H9 (cell line): ENCODE results near the gene OTUD3. TPM values are rescaled to one million over a fixed set of nuclear protein-coding genes. Genes with fewer than 3 reads are reported as not detected.

Experiments used
- DNase-seq: peaks from one replicate; pipeline ENCODE4 v3.0.0-alpha.2; 2017
- H2AFZ ChIP-seq: one replicate; pipeline ENCODE4 v1.6.1; 2013; ENCODE audit warnings: mild to moderate bottlenecking, low read length, control low read depth, moderate library complexity
- H2AK5ac ChIP-seq: 2 replicates; pipeline ENCODE4 v1.6.1; 2013; ENCODE audit warnings: low read length, control low read depth, mixed read lengths; ENCODE audit not compliant: insufficient read length
- H2BK120ac ChIP-seq: one replicate; pipeline ENCODE4 v1.6.1; 2013; ENCODE audit warnings: low read depth, mild to moderate bottlenecking, low read length, control low read depth, inconsistent platforms; ENCODE audit not compliant: poor library complexity, severe bottlenecking
- H2BK12ac ChIP-seq: 2 replicates; pipeline ENCODE4 v1.6.1; 2013; ENCODE audit warnings: low read length, control low read depth, mixed read lengths, low read depth; ENCODE audit not compliant: insufficient read length
- H2BK15ac ChIP-seq: 2 replicates; pipeline ENCODE4 v1.6.1; 2013; ENCODE audit warnings: low read depth, low read length, control low read depth
- H2BK20ac ChIP-seq: one replicate; pipeline ENCODE4 v1.6.1; 2013; ENCODE audit warnings: low read depth, mild to moderate bottlenecking, low read length, control low read depth, inconsistent platforms; ENCODE audit not compliant: poor library complexity, severe bottlenecking
- H2BK5ac ChIP-seq: 2 replicates; pipeline ENCODE4 v1.6.1; 2013; ENCODE audit warnings: low read length, control low read depth, mixed read lengths; ENCODE audit not compliant: insufficient read length
- H3K14ac ChIP-seq: 2 replicates; pipeline ENCODE4 v1.6.1; 2013; ENCODE audit warnings: low read length, control low read depth; ENCODE audit not compliant: insufficient read depth
- H3K18ac ChIP-seq: 2 replicates; pipeline ENCODE4 v1.6.1; 2013; ENCODE audit warnings: low read depth, mild to moderate bottlenecking, mixed read lengths, low read length, control low read depth; ENCODE audit not compliant: insufficient read length
- H3K23ac ChIP-seq: 2 replicates; pipeline ENCODE4 v1.6.1; 2013; ENCODE audit warnings: low read length, control low read depth, mixed read lengths, low read depth; ENCODE audit not compliant: insufficient read length
- H3K23me2 ChIP-seq: 2 replicates; pipeline ENCODE4 v1.6.1; 2013; ENCODE audit warnings: low read depth, mild to moderate bottlenecking, mixed read lengths, low read length, control low read depth; ENCODE audit not compliant: insufficient read length, poor library complexity, severe bottlenecking
- H3K27ac ChIP-seq: 2 replicates; pipeline ENCODE4 v1.5.1; 2013; ENCODE audit warnings: low read length, control low read depth, mixed read lengths, low read depth; ENCODE audit not compliant: insufficient read length
- H3K27me3 ChIP-seq: 2 replicates; pipeline ENCODE4 v1.6.1; 2013; ENCODE audit warnings: low read length, control low read depth, inconsistent platforms; ENCODE audit not compliant: insufficient read depth
- H3K4ac ChIP-seq: 2 replicates; pipeline ENCODE4 v1.6.1; 2013; ENCODE audit warnings: low read depth, mild to moderate bottlenecking, control low read depth, inconsistent platforms, low read length, moderate library complexity
- H3K4me1 ChIP-seq: 2 replicates; pipeline ENCODE4 v1.6.1; 2013; ENCODE audit warnings: low read length, control low read depth, inconsistent platforms; ENCODE audit not compliant: insufficient read depth
- H3K4me2 ChIP-seq: 2 replicates; pipeline ENCODE4 v1.6.1; 2013; ENCODE audit warnings: low read length, control low read depth, mixed read lengths; ENCODE audit not compliant: insufficient read length, insufficient read depth
- H3K56ac ChIP-seq: 2 replicates; pipeline ENCODE4 v1.6.1; 2013; ENCODE audit warnings: low read depth, mild to moderate bottlenecking, mixed read lengths, low read length, control low read depth; ENCODE audit not compliant: insufficient read length
- H3K79me1 ChIP-seq: 2 replicates; pipeline ENCODE4 v1.6.1; 2013; ENCODE audit warnings: low read depth, mild to moderate bottlenecking, moderate library complexity, low read length, control low read depth, inconsistent platforms; ENCODE audit not compliant: insufficient read depth, poor library complexity, severe bottlenecking
- H3K79me2 ChIP-seq: 2 replicates; pipeline ENCODE4 v1.6.1; 2013; ENCODE audit warnings: low read length, control low read depth, inconsistent platforms; ENCODE audit not compliant: insufficient read depth
- H3K9ac ChIP-seq: 2 replicates; pipeline ENCODE4 v1.6.1; 2013; ENCODE audit warnings: low read length, control low read depth, mixed read lengths; ENCODE audit not compliant: insufficient read length; ENCODE audit errors: extremely low read depth
- H3K9me3 ChIP-seq: one replicate; pipeline ENCODE4 v1.6.1; 2013; ENCODE audit warnings: low read depth, low read length, inconsistent platforms; ENCODE audit not compliant: control insufficient read depth
- H3T11ph ChIP-seq: one replicate; pipeline ENCODE4 v1.6.1; 2013; ENCODE audit warnings: mild to moderate bottlenecking, low read length, control low read depth, inconsistent platforms
- H4K20me1 ChIP-seq: one replicate; pipeline ENCODE4 v1.6.1; 2013; ENCODE audit not compliant: control insufficient read depth, insufficient read length, insufficient read depth
- H4K5ac ChIP-seq: 2 replicates; pipeline ENCODE4 v1.6.1; 2013; ENCODE audit warnings: low read depth, mild to moderate bottlenecking, mixed read lengths, low read length, control low read depth; ENCODE audit not compliant: insufficient read length
- H4K8ac ChIP-seq: replicated peaks from 2 replicates; pipeline ENCODE4 v1.6.1; 2013; ENCODE audit warnings: low read length, control low read depth, mixed read lengths, low read depth; ENCODE audit not compliant: insufficient read length
- H4K91ac ChIP-seq: 2 replicates; pipeline ENCODE4 v1.6.1; 2013; ENCODE audit warnings: low read depth, mild to moderate bottlenecking, moderate library complexity, mixed read lengths, low read length, control low read depth; ENCODE audit not compliant: insufficient read length
- H3K27ac Mint-ChIP-seq, 3 experiments: 2 replicates in 2 of 3; 3 replicates in 1 of 3; pipeline ENCODE4 v1.8.0; 2020 to 2021; ENCODE audit warnings: mixed read lengths in 3 of 3, mild to moderate bottlenecking in 1 of 3, moderate library complexity in 1 of 3
- H3K27me3 Mint-ChIP-seq: 2 replicates; pipeline ENCODE4 v1.8.0; 2021; ENCODE audit warnings: low read depth, mild to moderate bottlenecking, moderate library complexity, mixed read lengths
- H3K36me3 Mint-ChIP-seq, 3 experiments: 2 replicates in 2 of 3; 3 replicates in 1 of 3; pipeline ENCODE4 v1.8.0; 2020 to 2021; ENCODE audit warnings: low read depth in 3 of 3, mixed read lengths in 3 of 3; ENCODE audit not compliant: insufficient read depth in 1 of 3
- H3K4me1 Mint-ChIP-seq, 2 experiments: 2 replicates each; pipeline ENCODE4 v1.8.0; 2020; ENCODE audit warnings: mixed read lengths in 2 of 2
- H3K4me3 Mint-ChIP-seq, 2 experiments: 2 replicates in 1 of 2; 3 replicates in 1 of 2; pipeline ENCODE4 v1.8.0; 2020 to 2021; ENCODE audit warnings: mild to moderate bottlenecking in 2 of 2, mixed read lengths in 2 of 2, moderate library complexity in 1 of 2
- H3K9me3 Mint-ChIP-seq, 2 experiments: 2 replicates in 1 of 2; 3 replicates in 1 of 2; pipeline ENCODE4 v1.8.0; 2020; ENCODE audit warnings: mild to moderate bottlenecking in 2 of 2, mixed read lengths in 2 of 2, moderate library complexity in 1 of 2
- WGBS: extraction: QIAGEN DNeasy Blood & Tissue Kit; methylation state at CpG from one replicate; pipeline ENCODE4 v1.1.7; 2013; ENCODE audit warnings: missing lambda C conversion rate, low lambda C conversion rate, mixed read lengths; ENCODE audit not compliant: insufficient read length; ENCODE audit errors: extremely low coverage; 5-methylcytosine and 5-hydroxymethylcytosine counted together
- total RNA-seq: library from RNA; stranded (reverse); gene quantifications from 2 replicates; pipeline ENCODE4 v1.2.1, GENCODE V29; 2021
- TF ChIP-seq, protein P1 (sequence below): fragments of 200-600 bp; sonication (generic); conservative IDR thresholded peaks from 3 replicates; pipeline ENCODE4 v1.8.0; 2021; ENCODE audit warnings: antibody characterized with exemption, mild to moderate bottlenecking

Gene OTUD3
- total RNA-seq, 1 experiment from 2014 or later: 12.0 TPM

- H3K9ac ChIP-seq: no peak overlapping the region
- no peaks in the 10 kb centered on the region for H4K20me1 ChIP-seq
- H3K9me3 ChIP-seq: no peaks in the 10 kb centered on the region
- no peak overlapping the region for H3K4me2 ChIP-seq
- H3K79me1 ChIP-seq: no peaks in the 10 kb centered on the region
- no peak overlapping the region for H3K27ac ChIP-seq
- H2BK5ac ChIP-seq: no peak overlapping the region
- H3K18ac ChIP-seq: no peak overlapping the region
- no peak overlapping the region for H2BK15ac ChIP-seq
- no peaks in the 10 kb centered on the region for H3K79me2 ChIP-seq
- Mint-ChIP-seq H3K9me3 (peaks cover 0 to 11% of the 10 kb centered on the region in 2 experiments; a peak in 3 of 5 replicates), H3K4me1 (peaks cover 9% of the 10 kb centered on the region in 2 experiments), H3K27ac (no peak overlapping the region; a peak in 1 of 7 replicates), H3K4me3 (no peak overlapping the region), H3K36me3 (no peaks in the 10 kb centered on the region; a peak in 2 of 7 replicates), H3K27me3 (no peaks in the 10 kb centered on the region)
- H2BK20ac ChIP-seq: no peak overlapping the region
- H3T11ph ChIP-seq: no peak overlapping the region
- H3K4me1 ChIP-seq: no peaks in the 10 kb centered on the region
- H3K14ac ChIP-seq: peak overlapping the region; percentile 10; the same call in 1 of the 2 replicates
- no peak overlapping the region for H2BK120ac ChIP-seq
- no peak overlapping the region for H2AFZ ChIP-seq
- TF ChIP-seq, protein P1, sequence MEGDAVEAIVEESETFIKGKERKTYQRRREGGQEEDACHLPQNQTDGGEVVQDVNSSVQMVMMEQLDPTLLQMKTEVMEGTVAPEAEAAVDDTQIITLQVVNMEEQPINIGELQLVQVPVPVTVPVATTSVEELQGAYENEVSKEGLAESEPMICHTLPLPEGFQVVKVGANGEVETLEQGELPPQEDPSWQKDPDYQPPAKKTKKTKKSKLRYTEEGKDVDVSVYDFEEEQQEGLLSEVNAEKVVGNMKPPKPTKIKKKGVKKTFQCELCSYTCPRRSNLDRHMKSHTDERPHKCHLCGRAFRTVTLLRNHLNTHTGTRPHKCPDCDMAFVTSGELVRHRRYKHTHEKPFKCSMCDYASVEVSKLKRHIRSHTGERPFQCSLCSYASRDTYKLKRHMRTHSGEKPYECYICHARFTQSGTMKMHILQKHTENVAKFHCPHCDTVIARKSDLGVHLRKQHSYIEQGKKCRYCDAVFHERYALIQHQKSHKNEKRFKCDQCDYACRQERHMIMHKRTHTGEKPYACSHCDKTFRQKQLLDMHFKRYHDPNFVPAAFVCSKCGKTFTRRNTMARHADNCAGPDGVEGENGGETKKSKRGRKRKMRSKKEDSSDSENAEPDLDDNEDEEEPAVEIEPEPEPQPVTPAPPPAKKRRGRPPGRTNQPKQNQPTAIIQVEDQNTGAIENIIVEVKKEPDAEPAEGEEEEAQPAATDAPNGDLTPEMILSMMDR: no peak
- H3K4ac ChIP-seq: no peak overlapping the region
- H4K5ac ChIP-seq: no peak overlapping the region
- no peak for DNase-seq
- no peak overlapping the region for H2BK12ac ChIP-seq
- no peaks in the 10 kb centered on the region for H3K23me2 ChIP-seq
- no peak overlapping the region for H3K23ac ChIP-seq
- no CpG with 5 or more reads among the region's 7 CpGs for WGBS
- H2AK5ac ChIP-seq: no peak overlapping the region
- H4K91ac ChIP-seq: no peak overlapping the region
- H3K27me3 ChIP-seq: no peaks in the 10 kb centered on the region
- H4K8ac ChIP-seq: no peak overlapping the region
- no peak overlapping the region for H3K56ac ChIP-seq
Measured at GRCh38 chr1:19940486-19941205, 58.5 kb downstream of the OTUD3 start.
